DMS53 (cell line): ENCODE measurements around the gene RWDD2A.

Experiments
- DNase-seq: peaks from one replicate; lab custom pipeline; 2025; lab: John Stamatoyannopoulos, UW

RWDD2A gene

DNA sequence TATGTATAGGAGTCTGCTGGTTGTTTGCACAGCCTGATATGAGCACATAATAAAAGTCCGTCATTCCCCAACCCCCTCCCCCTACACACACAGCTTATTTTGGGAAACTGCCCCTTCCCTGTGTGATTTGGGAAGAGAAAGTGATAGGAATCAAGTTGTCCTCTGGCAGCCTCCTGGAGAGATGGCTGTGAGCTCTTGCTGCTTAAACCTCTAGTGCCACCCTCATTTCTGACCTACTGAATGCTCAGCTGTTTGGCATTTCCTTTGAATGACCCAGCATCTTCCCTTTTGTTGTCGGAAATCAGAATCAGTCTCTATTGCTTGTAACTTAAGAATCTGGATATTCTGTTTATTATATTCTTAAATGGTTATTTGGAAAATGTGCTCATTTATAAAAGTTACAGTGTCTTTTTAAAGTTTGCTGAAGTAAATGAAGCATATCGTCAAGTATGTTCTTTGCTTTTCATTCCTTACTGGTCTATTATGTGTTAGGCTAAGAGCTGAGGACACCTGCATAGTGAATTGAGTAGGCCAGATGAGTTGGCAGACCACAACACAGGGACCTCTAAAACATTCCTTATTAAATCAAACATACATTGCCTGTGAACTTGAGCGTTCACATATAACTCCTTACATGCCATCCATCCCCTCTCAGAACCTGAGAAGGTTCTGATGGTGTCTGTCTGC, 5.5 kb downstream of the RWDD2A start:
- no peak for DNase-seq

DNA sequence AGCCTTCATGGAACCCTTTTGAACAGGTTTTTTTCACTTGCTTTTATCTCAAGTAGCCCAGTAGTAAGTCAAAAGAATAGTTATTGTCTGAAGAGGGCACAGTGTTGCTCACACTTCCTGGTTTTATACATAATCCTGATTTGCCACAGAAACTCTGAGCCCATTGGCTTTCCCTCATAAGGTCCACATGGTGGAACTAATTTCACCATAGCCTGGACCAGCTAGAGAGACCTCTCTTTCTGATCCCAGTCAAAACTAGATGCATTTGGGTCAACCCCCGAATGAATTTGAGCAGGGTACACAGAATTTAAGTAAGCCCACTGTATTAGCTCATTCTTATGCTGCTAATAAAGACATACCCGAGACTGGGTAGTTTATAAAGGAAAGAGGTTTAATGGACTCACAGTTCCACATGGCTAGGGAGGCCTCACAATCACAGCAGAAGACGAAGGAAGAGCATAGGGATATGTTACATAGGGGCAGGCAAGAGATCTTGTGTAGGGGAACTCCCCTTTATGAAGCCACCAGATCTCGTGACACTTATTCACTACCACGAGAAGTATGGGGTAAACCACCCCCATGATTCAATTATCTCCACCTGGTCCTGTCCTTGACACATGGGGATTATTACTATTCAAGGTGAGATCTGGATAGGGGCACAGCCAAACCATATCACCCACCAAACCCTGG, 6.2 kb downstream of the RWDD2A start:
- peak; percentile 9 for DNase-seq

DNA sequence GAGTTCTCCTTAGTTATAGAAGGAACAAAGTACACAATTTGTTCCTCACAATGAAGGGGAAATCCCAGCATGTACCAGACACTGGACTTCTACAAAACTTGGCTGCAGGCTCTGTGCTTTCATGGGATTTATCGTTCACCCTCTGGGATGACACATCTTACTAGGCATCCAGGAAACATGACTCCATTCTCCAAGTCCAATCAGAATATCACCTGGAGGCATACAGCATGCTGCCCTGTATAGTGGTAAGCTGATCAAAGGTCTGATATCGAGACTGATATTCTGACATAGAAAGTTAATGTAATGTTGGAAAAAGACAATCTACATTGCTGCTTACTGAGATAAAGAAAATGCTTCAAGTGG, 6.7 kb downstream of the RWDD2A start:
- DNase-seq: peak; percentile 11

DNA sequence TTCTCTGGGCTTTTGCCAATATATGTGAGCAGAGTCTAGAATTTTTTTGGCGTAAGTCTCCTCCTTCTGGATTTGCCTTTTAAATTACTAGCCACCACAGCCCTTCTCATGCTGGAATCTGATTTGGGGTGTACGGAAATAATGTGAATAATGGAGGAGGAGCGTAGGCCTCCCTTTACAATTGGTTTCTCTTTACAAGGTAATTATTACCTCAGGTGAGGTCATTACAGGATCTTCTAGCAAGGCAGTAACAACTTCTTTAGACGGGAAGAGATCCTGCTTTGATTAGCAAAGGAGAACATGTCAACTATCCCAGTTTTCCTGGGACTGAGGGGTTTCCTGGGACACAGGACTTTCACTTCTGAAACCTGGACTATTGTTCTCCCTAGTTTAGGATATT, 8.9 kb downstream of the RWDD2A start:
- DNase-seq: no peak

DNA sequence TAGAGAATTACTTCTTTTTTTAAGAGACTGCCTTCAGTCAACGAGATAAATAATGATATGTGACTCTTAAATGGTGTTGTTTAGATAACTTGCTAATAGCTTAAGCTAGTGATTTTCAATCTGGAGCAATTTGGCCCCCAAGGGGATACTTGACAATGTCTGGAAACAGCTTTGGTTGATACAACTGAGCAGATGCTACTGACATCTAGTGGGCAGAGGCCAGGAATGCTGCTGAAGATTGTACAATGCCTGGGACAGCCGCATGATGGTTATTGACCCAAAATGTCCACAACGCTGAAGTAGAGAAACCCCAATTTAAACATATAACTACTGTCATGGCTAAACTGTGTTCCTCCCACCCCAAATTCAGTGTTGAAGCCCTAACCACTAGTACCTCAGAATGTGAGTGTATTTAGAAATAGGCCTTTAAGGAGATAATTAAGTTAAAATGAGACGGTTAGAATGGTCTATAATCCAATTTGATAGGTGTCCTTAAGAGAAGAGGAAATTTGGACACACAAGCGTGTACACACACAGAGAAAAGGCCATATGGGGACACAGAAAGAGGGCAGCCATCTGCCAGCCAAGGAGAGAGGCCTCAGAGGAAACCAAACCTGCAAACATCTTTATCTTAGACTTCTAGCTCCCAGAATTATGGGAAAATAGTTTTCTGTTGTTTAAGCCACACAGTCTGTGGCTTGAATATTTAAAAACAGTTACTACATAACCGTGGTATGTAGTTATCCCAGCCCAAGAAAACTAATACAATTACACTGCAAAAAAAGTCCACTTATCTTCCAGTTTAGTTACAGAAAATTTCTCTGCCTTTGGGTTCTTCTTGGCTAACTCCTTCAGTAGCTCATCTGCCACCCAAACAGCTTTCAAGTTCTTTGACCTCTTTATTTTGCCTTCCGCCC, 22.2 kb downstream of the RWDD2A start:
- peak; percentile 66 for DNase-seq

DNA sequence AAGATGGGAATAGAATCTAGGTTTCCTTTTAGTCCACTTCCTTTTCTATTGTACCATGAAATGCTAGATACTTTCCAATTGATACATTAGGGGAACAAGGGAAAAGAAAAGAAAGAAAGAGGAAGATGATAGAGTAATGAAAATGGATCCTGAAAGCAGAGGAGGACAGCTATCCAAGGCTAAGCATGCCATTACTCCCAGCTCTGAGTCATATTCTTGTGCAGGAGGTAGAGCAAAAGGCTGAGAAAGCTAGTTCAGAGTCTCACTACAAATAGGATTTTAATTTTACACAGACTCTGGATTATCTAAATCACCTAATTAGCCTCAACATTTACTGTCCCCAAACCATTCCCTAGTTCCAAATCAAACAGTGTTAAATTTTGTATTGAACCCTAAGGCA, 23.6 kb downstream of the RWDD2A start:
- DNase-seq: no peak

DNA sequence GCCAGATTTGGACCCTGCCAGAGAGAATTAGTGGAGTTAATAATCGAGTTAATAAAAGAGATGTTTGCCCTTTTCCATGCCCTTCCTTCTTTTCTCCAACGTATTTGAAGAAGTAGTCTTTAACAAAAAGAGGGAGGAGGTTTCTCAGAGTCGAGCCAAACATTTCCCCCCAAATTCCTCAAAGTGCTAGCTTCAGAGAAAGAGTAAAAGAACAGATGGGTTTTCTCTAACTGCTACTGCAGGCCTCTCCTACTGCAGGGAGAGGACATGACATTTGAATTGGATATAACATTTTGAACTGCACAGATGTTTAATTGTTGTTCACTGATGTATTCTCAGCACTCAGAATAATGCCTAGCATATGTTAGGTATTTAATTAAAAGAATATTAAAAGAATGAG, 25.5 kb downstream of the RWDD2A start:
- no peak for DNase-seq

DNA sequence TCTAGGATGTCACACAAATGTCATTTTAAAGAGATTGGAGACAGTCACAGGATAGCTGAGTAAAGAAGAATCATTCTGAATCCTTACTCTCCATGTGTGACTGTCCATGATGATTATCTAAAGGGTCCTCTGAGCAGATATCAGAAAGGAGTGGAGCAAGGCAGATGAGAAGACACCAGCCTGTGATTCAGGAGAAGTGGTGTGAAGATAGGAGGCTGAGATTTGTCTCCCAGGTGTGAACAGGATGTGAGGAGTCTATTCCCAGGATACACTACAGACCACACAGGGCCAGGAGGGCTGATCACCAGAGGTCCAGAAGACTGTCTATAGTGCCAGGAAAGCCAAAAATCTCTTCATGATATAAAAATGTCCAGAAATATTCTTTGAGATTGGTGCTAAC, 27.0 kb downstream of the RWDD2A start:
- DNase-seq: no peak

DNA sequence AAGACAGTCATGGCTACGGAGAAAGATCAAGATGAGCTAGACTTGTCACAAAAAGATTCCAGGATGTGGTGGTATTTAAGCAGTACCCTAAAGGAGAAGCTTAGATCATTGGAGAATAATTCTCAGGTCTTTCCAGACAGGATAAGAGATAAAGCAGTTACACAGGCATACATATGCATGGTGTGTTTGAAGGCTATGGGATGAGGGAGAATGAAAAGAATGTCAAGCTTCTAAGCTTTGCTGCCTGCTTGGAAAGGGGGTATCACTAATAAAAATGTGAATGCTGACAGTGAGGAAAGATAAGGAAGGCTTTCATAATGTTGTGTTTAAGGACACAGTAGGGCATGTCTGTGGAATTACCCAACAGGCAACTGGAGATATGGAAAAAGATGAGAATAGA, 28.1 kb downstream of the RWDD2A start:
- no peak for DNase-seq

DNA sequence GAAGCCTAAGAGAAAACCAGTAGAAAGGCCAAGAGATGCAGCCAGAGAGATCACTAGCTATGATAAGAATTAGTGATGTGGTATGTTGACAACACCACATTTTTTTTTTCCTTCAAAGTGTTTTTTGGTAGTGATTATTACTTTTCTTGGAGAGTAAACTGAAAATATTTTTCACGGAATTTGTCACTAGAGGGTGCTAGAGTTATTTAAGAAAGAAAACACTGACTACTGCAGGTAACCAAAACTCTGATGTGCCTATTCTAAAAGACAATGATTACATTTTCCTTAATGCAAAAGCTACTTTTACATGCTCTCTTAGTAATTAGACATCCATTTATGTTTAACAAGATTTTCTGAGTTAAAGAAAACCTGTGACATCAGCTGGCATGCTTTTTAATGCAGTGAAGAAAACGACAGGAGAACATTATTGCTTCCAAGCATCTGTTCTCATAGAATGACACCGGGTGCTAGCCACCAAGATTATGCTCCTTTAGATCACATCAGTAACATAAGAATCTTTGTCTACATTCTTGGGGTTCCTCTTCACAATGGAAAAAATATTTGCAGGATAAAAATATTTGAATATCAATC, 28.8 kb downstream of the RWDD2A start:
- DNase-seq: peak; percentile 42

DNA sequence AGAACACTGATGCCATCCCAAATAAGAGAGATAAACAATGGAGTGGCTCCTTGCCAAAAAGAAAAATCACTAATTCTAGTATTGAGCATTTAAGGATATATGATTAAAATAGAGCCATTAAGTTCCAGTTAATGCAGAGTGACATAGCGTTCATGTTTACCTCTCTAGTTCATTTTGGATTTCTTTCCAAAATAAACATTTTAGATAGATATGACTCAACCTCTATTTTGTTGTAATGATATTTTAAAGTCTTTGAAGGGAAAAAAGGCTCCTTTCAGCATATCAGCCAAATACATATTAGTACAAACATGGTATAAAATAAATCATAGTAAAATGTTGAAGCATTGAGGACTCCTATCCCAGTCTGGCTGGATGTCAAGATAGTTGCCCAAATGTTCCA, 33.4 kb downstream of the RWDD2A start:
- no peak for DNase-seq

DNA sequence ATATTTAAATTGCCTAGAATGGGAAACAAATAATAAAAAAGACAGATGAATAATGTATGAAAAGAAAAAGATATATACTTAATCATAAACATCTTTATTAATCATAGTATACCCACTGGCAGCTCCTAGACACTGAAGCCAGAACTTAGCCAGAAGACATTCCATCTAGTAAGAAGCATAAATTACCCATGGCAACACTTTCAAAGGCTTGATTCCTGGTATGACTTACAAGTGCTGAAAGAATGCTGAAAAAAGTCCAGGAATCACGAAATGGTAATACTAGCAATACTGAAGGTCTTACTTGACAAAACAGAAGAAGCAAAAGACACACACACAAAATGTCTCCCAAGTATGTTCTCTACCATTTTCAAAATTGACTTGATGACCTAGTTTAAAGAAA, 38.0 kb downstream of the RWDD2A start:
- no peak for DNase-seq

DNA sequence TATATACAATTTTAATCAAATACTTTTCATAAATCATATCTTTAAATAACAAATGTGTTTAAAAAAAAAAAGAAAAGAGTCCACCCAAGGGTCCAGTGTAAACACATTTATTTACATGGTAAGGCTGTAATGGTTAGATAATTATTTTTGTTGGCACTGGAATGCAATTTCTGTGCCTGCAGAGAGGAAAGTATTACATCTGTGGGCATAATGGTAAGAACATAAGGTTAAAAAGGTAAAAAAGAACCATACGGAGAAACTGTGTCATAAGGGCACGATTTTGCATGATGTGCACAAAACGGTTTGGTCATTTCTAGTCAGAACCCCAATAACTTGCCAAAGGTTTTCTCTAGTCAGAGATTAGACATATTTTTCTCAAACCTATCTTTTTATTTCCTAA, 54.3 kb downstream of the RWDD2A start:
- DNase-seq: no peak
